Ascending aorta (tissue), 2 donors: ENCODE measurements around the gene GRIP2. TPM values are rescaled to one million over a fixed set of nuclear protein-coding genes. Genes with fewer than 3 reads are reported as not detected.

Experiments used
- DNase-seq, 2 donors: peaks; one replicate each; pipeline ENCODE4 v3.0.0-alpha.2; 2019; ENCODE audit warnings: low spot score in 2 of 2
- H3K27ac ChIP-seq, 2 donors: fragments of 200-600 bp; sonication (generic); one replicate each; pipeline ENCODE4 v1.5.1; 2016 to 2017; ENCODE audit warnings: mild to moderate bottlenecking in 1 of 2
- H3K27me3 ChIP-seq: fragments of 200-600 bp; sonication (generic); one replicate; pipeline ENCODE4 v1.5.1; 2017
- H3K36me3 ChIP-seq, 2 donors: fragments of 200-600 bp; sonication (generic); one replicate each; pipeline ENCODE4 v1.5.1; 2016
- H3K4me1 ChIP-seq, 2 donors: fragments of 200-600 bp; sonication (generic); one replicate each; pipeline ENCODE4 v1.5.1; 2016 to 2017; ENCODE audit warnings: mild to moderate bottlenecking in 1 of 2
- H3K4me3 ChIP-seq, 2 donors: fragments of 200-600 bp; sonication (generic); one replicate each; pipeline ENCODE4 v1.5.1; 2016 to 2017; ENCODE audit warnings: mild to moderate bottlenecking in 1 of 2
- H3K9me3 ChIP-seq, 2 donors: fragments of 200-600 bp; sonication (generic); one replicate each; pipeline ENCODE4 v1.5.1; 2016
- CTCF ChIP-seq, 3 experiments: fragments of 200-600 bp in 2 of 3; fragments of 450-650 bp in 1 of 3; sonication (generic) in 2 of 3; IDR thresholded peaks; one replicate each; pipeline ENCODE4 v1.5.1; 2016 to 2019; ENCODE audit warnings: antibody characterized with exemption in 3 of 3, mild to moderate bottlenecking in 1 of 3, moderate library complexity in 1 of 3
- intact Hi-C: fragments of 100-400 bp; cut with DNase I; formaldehyde crosslinking; loops from one replicate; pipeline ENCODE4 v1.15.1; 2023
- total RNA-seq: library from RNA; depleted of rRNA; stranded (reverse); fragments of >200 nt; gene quantifications from one replicate; pipeline ENCODE4 v1.1.0, GENCODE V29; 2016

The GRIP2 gene
- total RNA-seq, 1 donor from 2014 or later: 0.21 TPM

- Histone ChIP-seq H3K9me3 (no peaks in the 10 kb centered on the region), H3K36me3 (no peaks in the 10 kb centered on the region), H3K27me3 (no peaks in the 10 kb centered on the region), H3K4me1 (peaks cover 0 to 4% of the 10 kb centered on the region in 2 donors), H3K27ac (peak overlapping the region in 1 of 2 donors; percentile 45), H3K4me3 (no peak overlapping the region)
- intact Hi-C loops: no loop called here
- DNase-seq: peak in 1 of 2 donors; percentile 66
- TF ChIP-seq CTCF (IDR thresholded peaks at IDR 0.05): no peak
Measured at GRCh38 chr3:14522129-14522691, 17.9 kb downstream of the GRIP2 start.

- peak overlapping the region in 1 of 2 donors; percentile 45 for H3K27ac ChIP-seq
- intact Hi-C loops: no loop called here
- H3K36me3 ChIP-seq: no peaks in the 10 kb centered on the region
- H3K27me3 ChIP-seq: no peaks in the 10 kb centered on the region
- H3K4me3 ChIP-seq: no peak overlapping the region
- peaks cover 0 to 4% of the 10 kb centered on the region in 2 donors for H3K4me1 ChIP-seq
- TF ChIP-seq CTCF (IDR thresholded peaks at IDR 0.05): no peak
- no peaks in the 10 kb centered on the region for H3K9me3 ChIP-seq
- DNase-seq: peak in 1 of 2 donors; percentile 49
Measured at GRCh38 chr3:14521611-14522010, 18.5 kb downstream of the GRIP2 start.

DNA sequence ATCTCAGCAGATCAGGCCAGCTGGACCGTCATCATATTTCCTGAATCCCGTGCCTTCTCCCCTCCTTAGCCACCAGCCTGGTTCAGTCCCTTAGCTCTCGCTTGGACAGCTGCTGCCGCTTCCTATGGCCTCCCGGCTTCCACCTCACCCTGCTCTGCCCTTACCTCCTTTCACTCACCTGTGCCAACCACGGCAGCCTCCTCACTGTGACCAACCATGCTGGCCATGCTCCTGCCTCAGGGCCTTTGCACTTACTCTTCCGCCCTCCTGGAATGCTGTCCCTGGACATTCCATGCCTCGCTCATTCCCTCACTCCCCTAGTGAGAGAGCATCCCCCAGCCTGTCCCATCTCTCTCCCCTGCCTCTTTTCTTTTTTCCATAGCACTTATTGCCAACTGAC lies 19.2 kb downstream of the GRIP2 start:
- H3K9me3 ChIP-seq: no peaks in the 10 kb centered on the region
- intact Hi-C loops: no loop called here
- TF ChIP-seq CTCF (IDR thresholded peaks at IDR 0.05): no peak
- H3K4me1 ChIP-seq: peaks cover 0 to 4% of the 10 kb centered on the region in 2 donors
- no peaks in the 10 kb centered on the region for H3K36me3 ChIP-seq
- H3K27ac ChIP-seq: no peak overlapping the region
- no peak overlapping the region for H3K4me3 ChIP-seq
- no peaks in the 10 kb centered on the region for H3K27me3 ChIP-seq
- DNase-seq: no peak

DNA sequence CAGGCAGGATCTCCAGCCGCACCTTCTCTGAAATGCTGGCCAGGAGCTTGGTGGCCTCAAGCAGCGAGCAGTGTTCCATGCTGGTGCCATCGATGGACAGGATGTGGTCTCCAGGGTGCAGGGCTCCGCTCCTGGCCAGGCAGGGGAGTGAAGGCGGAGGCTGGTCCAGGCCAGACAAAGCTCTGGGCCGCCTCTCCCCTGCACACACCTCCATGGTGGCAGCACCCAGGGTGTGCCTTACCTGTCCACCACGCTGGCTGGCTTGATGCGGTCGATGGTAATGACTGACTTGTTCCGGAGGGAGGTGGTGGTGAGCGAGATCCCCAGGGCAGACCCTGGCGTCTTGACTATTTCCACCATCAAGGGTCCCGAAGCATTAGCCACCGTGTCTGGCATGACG lies 20.0 kb downstream of the GRIP2 start:
- intact Hi-C loops: no loop called here
- DNase-seq: no peak
- no peak overlapping the region for H3K4me3 ChIP-seq
- no peak overlapping the region for H3K27ac ChIP-seq
- peaks cover 0 to 4% of the 10 kb centered on the region in 2 donors for H3K4me1 ChIP-seq
- no peaks in the 10 kb centered on the region for H3K27me3 ChIP-seq
- no peaks in the 10 kb centered on the region for H3K9me3 ChIP-seq
- no peaks in the 10 kb centered on the region for H3K36me3 ChIP-seq
- no peak for TF ChIP-seq CTCF (IDR thresholded peaks at IDR 0.05)

GRCh38 chr3:14519406-14519805 lies 20.7 kb downstream of the GRIP2 start:
- intact Hi-C loops: no loop called here
- TF ChIP-seq CTCF (IDR thresholded peaks at IDR 0.05): no peak
- H3K9me3 ChIP-seq: no peaks in the 10 kb centered on the region
- no peak overlapping the region for H3K4me3 ChIP-seq
- peaks cover 0 to 4% of the 10 kb centered on the region in 2 donors for H3K4me1 ChIP-seq
- H3K27me3 ChIP-seq: no peaks in the 10 kb centered on the region
- H3K36me3 ChIP-seq: no peaks in the 10 kb centered on the region
- DNase-seq: no peak
- H3K27ac ChIP-seq: no peak overlapping the region

DNA sequence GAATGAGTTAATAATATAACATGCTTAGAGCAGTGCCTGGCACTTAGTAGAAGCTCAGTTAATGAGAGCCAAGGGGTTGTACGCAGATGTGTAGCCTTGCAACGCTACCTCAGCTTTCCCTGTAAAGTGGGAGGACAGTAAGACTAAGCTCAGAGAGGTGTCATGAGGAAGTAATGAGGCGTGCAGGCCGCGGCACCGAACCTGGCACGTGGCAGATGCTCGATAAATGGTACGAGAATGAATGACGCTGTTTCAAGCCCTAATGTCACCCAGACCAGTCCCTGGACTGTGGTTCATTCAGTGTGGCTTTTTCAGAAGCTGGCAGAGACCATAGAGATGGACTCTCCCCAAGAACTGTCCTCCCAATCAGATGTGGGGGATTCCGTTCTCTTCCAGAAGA lies 21.2 kb downstream of the GRIP2 start:
- no peaks in the 10 kb centered on the region for H3K9me3 ChIP-seq
- no peaks in the 10 kb centered on the region for H3K36me3 ChIP-seq
- no peak for TF ChIP-seq CTCF (IDR thresholded peaks at IDR 0.05)
- H3K27ac ChIP-seq: no peak overlapping the region
- H3K4me3 ChIP-seq: no peak overlapping the region
- peaks cover 0 to 4% of the 10 kb centered on the region in 2 donors for H3K4me1 ChIP-seq
- no peak for DNase-seq
- intact Hi-C loops: no loop called here
- no peaks in the 10 kb centered on the region for H3K27me3 ChIP-seq
